Measurements from ENCODE around the gene TAF10. TPM values are rescaled to one million over a fixed set of nuclear protein-coding genes. Genes with fewer than 3 reads are reported as not detected.

The TAF10 gene
- total and polyA plus RNA-seq, 2 of the 13 experiments (the other 11 are each of a cell fraction or from before 2014, with no cell fraction given): 71.3 to 134 TPM

DNA sequence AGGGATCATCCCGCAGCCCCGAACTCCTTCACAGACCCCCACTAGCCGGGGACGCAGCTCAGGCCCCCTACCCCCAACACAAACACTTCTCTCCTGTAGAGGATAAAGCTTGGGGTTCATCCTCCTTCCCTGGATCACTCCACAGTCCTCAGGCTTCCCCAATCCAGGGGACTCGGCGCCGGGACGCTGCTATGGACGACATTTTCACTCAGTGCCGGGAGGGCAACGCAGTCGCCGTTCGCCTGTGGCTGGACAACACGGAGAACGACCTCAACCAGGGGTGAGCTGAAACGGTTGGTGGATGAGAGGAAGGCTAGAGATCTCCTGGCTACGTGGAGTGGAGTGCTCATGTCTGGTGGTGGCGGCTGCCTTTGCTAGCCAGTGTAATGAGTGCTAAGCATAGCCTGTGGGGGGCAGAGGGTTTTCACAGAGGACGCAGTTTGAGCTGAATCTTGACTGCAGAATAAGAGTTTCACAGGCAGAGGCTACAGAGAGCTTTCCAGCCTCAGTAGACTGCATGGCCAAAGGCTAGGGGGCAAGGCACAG is 7.9 kb downstream of the TAF10 start:
- peaks cover 55% of the 10 kb centered on the region for H3K79me2 ChIP-seq (ENCODE audit: insufficient read depth, low read length)
- no peaks in the 10 kb centered on the region; a peak in 1 of 5 replicates for H3K27me3 ChIP-seq (ENCODE audit: control insufficient read depth in 1 of 2, insufficient read depth in 2 of 2, low read length in 2 of 2)
- FAIRE-seq (no peak), DNase-seq (ENCODE audit: low spot score) (peak; percentile 64), ATAC-seq (peak; percentile 78)
- H3K36me3 ChIP-seq (replicated peaks in 1 of 2; ENCODE audit: control insufficient read depth in 1 of 2, insufficient read depth in 2 of 2, low read length in 2 of 2): peaks cover 20 to 43% of the 10 kb centered on the region in 2 experiments
- no peak overlapping the region for H2AFZ ChIP-seq (ENCODE audit: low read length)
- H4K20me1 ChIP-seq (ENCODE audit: insufficient read depth, low read length): no peaks in the 10 kb centered on the region
- TSS peak; percentile 66 for BruUV-seq (replicated peaks)
- peak overlapping the region; percentile 86 to 97 (median 89) for H3K4me3 ChIP-seq (replicated peaks in 1 of 3; ENCODE audit: insufficient read depth in 1 of 3, low read depth in 2 of 3, low read length in 3 of 3)
- H3K4me2 ChIP-seq (ENCODE audit: low read depth, low read length): peak overlapping the region; percentile 99
- ChIA-PET POLR2A (interaction anchor here (1.0 to 2.7 kb wide), 6 partner anchors 8 to 123 kb away, joined by 4 to 22 read pairs (median 6); partner anchors contain the start of genes ARFIP2, MRPL17, TAF10 and TIMM10B), CTCF (ENCODE audit: low intra/inter-chr PET ratio, low total read pairs) (interaction anchor here (0.9 to 1.1 kb wide), 2 partner anchors 64 to 79 kb away, joined by 3 to 4 read pairs; partner anchors contain the start of gene MRPL17)
- WGBS (ENCODE audit: low lambda C conversion rate): 0% methylated on average over 9 of the region's 20 CpGs
- peak overlapping the region; percentile 93 for H3K9ac ChIP-seq (ENCODE audit: insufficient read depth, low read depth, low read length)
- peak overlapping the region; percentile 83 for H3K27ac ChIP-seq (ENCODE audit: extremely low read length, insufficient read depth, low read length)
- intact Hi-C loops (cut with micrococcal nuclease; ENCODE audit: unreplicated experiment) (loop anchor here (2.0 to 5.0 kb wide), 3 partner anchors 15 to 72 kb away; partner anchors contain the start of gene TPP1), in situ Hi-C loops (cut with HindIII; ENCODE audit: extremely low pct_ligation_motif_present, low pct_unique_long_range_greater_than_20kb) (loop anchor here (10.0 kb wide), 1 partner anchor 119 kb away; the partner anchor contains the start of genes ARFIP2 and TIMM10B)
- peaks cover 67% of the 10 kb centered on the region for H3K4me1 ChIP-seq (ENCODE audit: insufficient read depth, low read length)
- H3K9me3 ChIP-seq (ENCODE audit: low read length): no peaks in the 10 kb centered on the region
- TF ChIP-seq SNAPC2 (CRISPR knock-in tag; IDR thresholded peaks at IDR 0.05): no peak
- TF ChIP-seq ZNF430 (CRISPR knock-in tag; IDR thresholded peaks at IDR 0.05): peak; percentile 58; the same call in 1 of the 2 replicates
- TF ChIP-seq KAT2B (IDR thresholded peaks at IDR 0.05; ENCODE audit: borderline replicate concordance, low read depth, low read length): no peak
- TF ChIP-seq ZNF777 (CRISPR knock-in tag; IDR thresholded peaks at IDR 0.05): 0 out of 2 replicates have a peak, but pooled peaks have one; percentile 29
- TF ChIP-seq GLMP (CRISPR knock-in tag; IDR thresholded peaks at IDR 0.05; ENCODE audit: borderline replicate concordance): no peak; the same call in 1 of the 2 replicates
- peak; percentile 68; the same call in 1 of the 2 replicates for TF ChIP-seq ZFP91 (CRISPR knock-in tag; IDR thresholded peaks at IDR 0.05; ENCODE audit: borderline replicate concordance)
- TF ChIP-seq, protein P1, sequence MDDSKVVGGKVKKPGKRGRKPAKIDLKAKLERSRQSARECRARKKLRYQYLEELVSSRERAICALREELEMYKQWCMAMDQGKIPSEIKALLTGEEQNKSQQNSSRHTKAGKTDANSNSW (CRISPR knock-in tag; IDR thresholded peaks at IDR 0.05; ENCODE audit: borderline replicate concordance): no peak
- peak; percentile 1; the same call in 1 of the 2 replicates for TF ChIP-seq KDM2A (CRISPR knock-in tag; IDR thresholded peaks at IDR 0.05; ENCODE audit: borderline replicate concordance, low read depth)
- no peak for TF ChIP-seq CC2D1A (CRISPR knock-in tag; IDR thresholded peaks at IDR 0.05)
- TF ChIP-seq HNF1B (CRISPR knock-in tag; IDR thresholded peaks at IDR 0.05): 0 out of 2 replicates have a peak, but pooled peaks have one; percentile 9
- TF ChIP-seq, protein P2, sequence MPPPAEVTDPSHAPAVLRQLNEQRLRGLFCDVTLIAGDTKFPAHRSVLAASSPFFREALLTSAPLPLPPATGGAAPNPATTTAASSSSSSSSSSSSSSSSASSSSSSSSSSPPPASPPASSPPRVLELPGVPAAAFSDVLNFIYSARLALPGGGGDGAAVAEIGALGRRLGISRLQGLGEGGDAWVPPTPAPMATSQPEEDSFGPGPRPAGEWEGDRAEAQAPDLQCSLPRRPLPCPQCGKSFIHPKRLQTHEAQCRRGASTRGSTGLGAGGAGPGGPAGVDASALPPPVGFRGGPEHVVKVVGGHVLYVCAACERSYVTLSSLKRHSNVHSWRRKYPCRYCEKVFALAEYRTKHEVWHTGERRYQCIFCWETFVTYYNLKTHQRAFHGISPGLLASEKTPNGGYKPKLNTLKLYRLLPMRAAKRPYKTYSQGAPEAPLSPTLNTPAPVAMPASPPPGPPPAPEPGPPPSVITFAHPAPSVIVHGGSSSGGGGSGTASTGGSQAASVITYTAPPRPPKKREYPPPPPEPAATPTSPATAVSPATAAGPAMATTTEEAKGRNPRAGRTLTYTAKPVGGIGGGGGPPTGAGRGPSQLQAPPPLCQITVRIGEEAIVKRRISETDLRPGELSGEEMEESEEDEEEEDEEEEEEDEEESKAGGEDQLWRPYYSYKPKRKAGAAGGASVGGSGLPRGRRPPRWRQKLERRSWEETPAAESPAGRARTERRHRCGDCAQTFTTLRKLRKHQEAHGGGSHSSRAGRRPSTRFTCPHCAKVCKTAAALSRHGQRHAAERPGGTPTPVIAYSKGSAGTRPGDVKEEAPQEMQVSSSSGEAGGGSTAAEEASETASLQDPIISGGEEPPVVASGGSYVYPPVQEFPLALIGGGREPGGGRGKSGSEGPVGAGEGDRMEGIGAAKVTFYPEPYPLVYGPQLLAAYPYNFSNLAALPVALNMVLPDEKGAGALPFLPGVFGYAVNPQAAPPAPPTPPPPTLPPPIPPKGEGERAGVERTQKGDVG (CRISPR knock-in tag; IDR thresholded peaks at IDR 0.05; ENCODE audit: borderline replicate concordance): 0 out of 2 replicates have a peak, but pooled peaks have one; percentile 45
- TF ChIP-seq ZNF263 (CRISPR knock-in tag; IDR thresholded peaks at IDR 0.05): peak; percentile 79
- no peak for TF ChIP-seq ZNF3 (CRISPR knock-in tag; IDR thresholded peaks at IDR 0.05)
- 0 out of 2 replicates have a peak, but pooled peaks have one; percentile 18 for TF ChIP-seq PITX1 (CRISPR knock-in tag; IDR thresholded peaks at IDR 0.05)

All from HepG2 (cell line).